Activated effector memory CD4-positive, alpha-beta T cell treated with Interleukin-2 at 50 U/mL for 16 hours (primary cell): Measurements from ENCODE around the gene THSD4.
"Not testable (repeated sequence)": the region's sequence is repeated elsewhere in the genome, so short reads cannot be mapped to it uniquely, and the experiment has no call there.

ENCODE experiments used
- DNase-seq: peaks from one replicate; pipeline ENCODE4 v3.0.0-alpha.2; 2020

THSD4 gene

GRCh38 chr15:71709808-71710418, 594.6 kb downstream of the THSD4 start:
- no peak for DNase-seq

GRCh38 chr15:71712182-71712581, 596.9 kb downstream of the THSD4 start:
- DNase-seq: no peak

- DNase-seq: no peak
Observed at GRCh38 chr15:71713191-71713809, 598.0 kb downstream of the THSD4 start.

- DNase-seq: no peak
Observed at GRCh38 chr15:71715914-71716313, 600.6 kb downstream of the THSD4 start.

- no peak for DNase-seq
Observed at GRCh38 chr15:71716990-71717389, 601.7 kb downstream of the THSD4 start.

- DNase-seq: no peak
Observed at GRCh38 chr15:71718116-71718910, 603.0 kb downstream of the THSD4 start.

GRCh38 chr15:71723344-71723743, 608.1 kb downstream of the THSD4 start:
- no peak for DNase-seq

GRCh38 chr15:71725207-71725955, 610.1 kb downstream of the THSD4 start:
- not testable (repeated sequence) for DNase-seq

GRCh38 chr15:71728881-71729280, 613.6 kb downstream of the THSD4 start:
- DNase-seq: no peak

GRCh38 chr15:71729319-71729718, 614.0 kb downstream of the THSD4 start:
- no peak for DNase-seq

GRCh38 chr15:71730277-71731144, 615.2 kb downstream of the THSD4 start:
- no peak for DNase-seq

- DNase-seq: no peak
Observed at GRCh38 chr15:71732636-71733035, 617.4 kb downstream of the THSD4 start.

GRCh38 chr15:71733122-71733521, 617.9 kb downstream of the THSD4 start:
- DNase-seq: no peak

- no peak for DNase-seq
Observed at GRCh38 chr15:71734709-71735384, 619.6 kb downstream of the THSD4 start.

GRCh38 chr15:71735385-71735757, 620.1 kb downstream of the THSD4 start:
- DNase-seq: no peak

GRCh38 chr15:71736286-71736947, 621.1 kb downstream of the THSD4 start:
- DNase-seq: no peak

- no peak for DNase-seq
Observed at GRCh38 chr15:71737761-71738160, 622.5 kb downstream of the THSD4 start.

GRCh38 chr15:71739355-71739754, 624.1 kb downstream of the THSD4 start:
- no peak for DNase-seq

- DNase-seq: no peak
Observed at GRCh38 chr15:71742964-71743363, 627.7 kb downstream of the THSD4 start.

GRCh38 chr15:71743861-71744382, 628.7 kb downstream of the THSD4 start:
- DNase-seq: peak; percentile 5

- no peak for DNase-seq
Observed at GRCh38 chr15:71746719-71747118, 631.4 kb downstream of the THSD4 start.
